IMR-90 (cell line): ENCODE data around the gene MFNG. TPM values are rescaled to one million over a fixed set of nuclear protein-coding genes. Genes with fewer than 3 reads are reported as not detected.

Source experiments
- ATAC-seq: fragments of 200-7000 bp; cut with Tn5 transposase; 2 replicates; pipeline ENCODE4 v1.9.1; 2020; ENCODE audit warnings: low read depth, mild to moderate bottlenecking, moderate library complexity
- BruUV-seq: library from RNA; stranded (reverse); fragments of 400-500 nt; replicated peaks from 2 replicates; lab custom pipeline; 2021; lab: Mats Ljungman, UMichigan
- CTCF ChIA-PET: fragments of 300-600 bp; formaldehyde crosslinking; extraction: SDS; loops from one replicate; lab custom pipeline; 2021; ENCODE audit warnings: antibody characterized with exemption; lab: Yijun Ruan, JAX
- POLR2A ChIA-PET: fragments of 300-600 bp; sonication (Branson Sonifier 250); formaldehyde crosslinking; loops from one replicate; lab custom pipeline; 2022; ENCODE audit warnings: antibody characterized with exemption; ENCODE audit not compliant: unreplicated experiment; lab: Charles Lee
- DNase-seq: peaks from one replicate; pipeline ENCODE4 v3.0.0; 2013
- H2AFZ ChIP-seq: replicated peaks from 2 replicates; pipeline ENCODE3; 2013; ENCODE audit warnings: low read length, mild to moderate bottlenecking; ENCODE audit not compliant: poor library complexity
- H2AK5ac ChIP-seq: 2 replicates; pipeline ENCODE4 v1.6.1; 2013; ENCODE audit warnings: low read depth, low read length, inconsistent platforms
- H2AK9ac ChIP-seq: replicated peaks from 2 replicates; pipeline ENCODE3; 2013; ENCODE audit warnings: mild to moderate bottlenecking, low read depth, low read length, moderate library complexity; ENCODE audit not compliant: poor library complexity
- H2BK120ac ChIP-seq: 2 replicates; pipeline ENCODE4 v1.6.1; 2013; ENCODE audit warnings: low read depth, low read length, inconsistent platforms
- H2BK15ac ChIP-seq: 3 replicates; pipeline ENCODE4 v1.6.1; 2013; ENCODE audit warnings: low read depth, low read length, inconsistent platforms
- H2BK20ac ChIP-seq: 2 replicates; pipeline ENCODE4 v1.6.1; 2013; ENCODE audit warnings: low read depth, mild to moderate bottlenecking, inconsistent platforms, low read length, moderate library complexity
- H2BK5ac ChIP-seq: 2 replicates; pipeline ENCODE4 v1.6.1; 2013; ENCODE audit warnings: mild to moderate bottlenecking, low read depth, low read length, inconsistent platforms; ENCODE audit not compliant: poor library complexity, severe bottlenecking
- H3K14ac ChIP-seq: replicated peaks from 2 replicates; pipeline ENCODE4 v1.6.1; 2013; ENCODE audit warnings: low read depth, low read length, inconsistent platforms
- H3K18ac ChIP-seq: 2 replicates; pipeline ENCODE4 v1.6.1; 2013; ENCODE audit warnings: low read depth, low read length, control low read depth
- H3K23ac ChIP-seq: 2 replicates; pipeline ENCODE4 v1.6.1; 2013; ENCODE audit warnings: low read depth, low read length, inconsistent platforms
- H3K27ac ChIP-seq: 2 replicates; pipeline ENCODE4 v1.5.1; 2013; ENCODE audit warnings: mild to moderate bottlenecking, control low read depth, low read length; ENCODE audit not compliant: insufficient read depth
- H3K27me3 ChIP-seq: 2 replicates; pipeline ENCODE4 v1.6.1; 2013; ENCODE audit warnings: low read length; ENCODE audit not compliant: control insufficient read depth, insufficient read depth
- H3K36me3 ChIP-seq: 2 replicates; pipeline ENCODE4 v1.6.1; 2013; ENCODE audit warnings: low read length, mixed read lengths; ENCODE audit not compliant: control insufficient read depth, insufficient read depth
- H3K4ac ChIP-seq: 2 replicates; pipeline ENCODE4 v1.6.1; 2013; ENCODE audit warnings: low read depth, low read length, inconsistent platforms
- H3K4me1 ChIP-seq: 2 replicates; pipeline ENCODE4 v1.6.1; 2013; ENCODE audit warnings: low read length, mixed read lengths; ENCODE audit not compliant: control insufficient read depth, insufficient read depth
- H3K4me2 ChIP-seq: 2 replicates; pipeline ENCODE4 v1.6.1; 2013; ENCODE audit warnings: low read depth, mild to moderate bottlenecking, control low read depth, low read length, moderate library complexity
- H3K4me3 ChIP-seq: 2 replicates; pipeline ENCODE4 v1.5.1; 2013; ENCODE audit warnings: low read depth, mild to moderate bottlenecking, control low read depth, low read length, moderate library complexity; ENCODE audit not compliant: insufficient read depth
- H3K56ac ChIP-seq: 2 replicates; pipeline ENCODE4 v1.6.1; 2013; ENCODE audit warnings: low read length, inconsistent platforms; ENCODE audit not compliant: insufficient read depth; ENCODE audit errors: extremely low read depth
- H3K79me1 ChIP-seq, 2 experiments: 2 replicates each; pipeline ENCODE4 v1.6.1; 2013; ENCODE audit warnings: low read length in 2 of 2, inconsistent platforms in 1 of 2, low read depth in 1 of 2
- H3K9ac ChIP-seq: 2 replicates; pipeline ENCODE4 v1.6.1; 2013; ENCODE audit warnings: low read depth, low read length, control low read depth
- H3K9me1 ChIP-seq: 2 replicates; pipeline ENCODE4 v1.6.1; 2013; ENCODE audit warnings: low read length, inconsistent platforms; ENCODE audit not compliant: insufficient read depth
- H3K9me3 ChIP-seq: 2 replicates; pipeline ENCODE4 v1.6.1; 2013; ENCODE audit warnings: low read length; ENCODE audit not compliant: control insufficient read depth, insufficient read depth
- H4K20me1 ChIP-seq: 2 replicates; pipeline ENCODE4 v1.6.1; 2013; ENCODE audit warnings: low read length, inconsistent platforms; ENCODE audit not compliant: insufficient read depth
- H4K5ac ChIP-seq: 2 replicates; pipeline ENCODE4 v1.6.1; 2013; ENCODE audit warnings: mild to moderate bottlenecking, low read depth, low read length, control low read depth
- H4K8ac ChIP-seq, 2 experiments: 2 replicates each; pipeline ENCODE4 v1.6.1; 2013; ENCODE audit warnings: low read depth in 2 of 2, low read length in 2 of 2, control low read depth in 1 of 2, inconsistent platforms in 1 of 2
- H4K91ac ChIP-seq: 2 replicates; pipeline ENCODE4 v1.6.1; 2013; ENCODE audit warnings: low read depth, low read length, inconsistent platforms; ENCODE audit not compliant: insufficient read depth
- CEBPB ChIP-seq: IDR thresholded peaks from 2 replicates; pipeline ENCODE4 v1.6.1; 2012; ENCODE audit warnings: low read depth, low read length, improper control_type of control experiment
- CHD1 ChIP-seq: IDR thresholded peaks from 2 replicates; pipeline ENCODE4 v1.6.1; 2012; ENCODE audit warnings: low read depth, low read length, improper control_type of control experiment
- CTCF ChIP-seq: conservative IDR thresholded peaks from 2 replicates; pipeline ENCODE4 v1.5.1; 2012; ENCODE audit warnings: mild to moderate bottlenecking, low read depth, low read length, improper control_type of control experiment
- ELK1 ChIP-seq: fragments of 150-350 bp; IDR thresholded peaks from 2 replicates; pipeline ENCODE4 v1.6.1; 2016; ENCODE audit warnings: low read depth, mild to moderate bottlenecking, low read length, moderate library complexity, borderline replicate concordance
- FOS ChIP-seq: fragments of 150-350 bp; IDR thresholded peaks from 2 replicates; pipeline ENCODE4 v1.6.1; 2016; ENCODE audit warnings: low read depth, low read length
- MAFK ChIP-seq: IDR thresholded peaks from 2 replicates; pipeline ENCODE4 v1.6.1; 2012; ENCODE audit warnings: low read depth, low read length, improper control_type of control experiment
- MAZ ChIP-seq: IDR thresholded peaks from 2 replicates; pipeline ENCODE4 v1.6.1; 2012; ENCODE audit warnings: low read depth, mild to moderate bottlenecking, low read length, improper control_type of control experiment, moderate library complexity, borderline replicate concordance
- MXI1 ChIP-seq: IDR thresholded peaks from 2 replicates; pipeline ENCODE4 v1.6.1; 2012; ENCODE audit warnings: low read depth, mild to moderate bottlenecking, low read length, moderate library complexity, borderline replicate concordance
- NFE2L2 ChIP-seq: fragments of 150-350 bp; IDR thresholded peaks from 2 replicates; pipeline ENCODE4 v1.6.1; 2016; ENCODE audit warnings: low read depth, mild to moderate bottlenecking, low read length
- POLR2A ChIP-seq: IDR thresholded peaks from 2 replicates; pipeline ENCODE4 v1.6.1; 2012; ENCODE audit warnings: mild to moderate bottlenecking, low read depth, low read length
- RAD21 ChIP-seq: IDR thresholded peaks from 2 replicates; pipeline ENCODE4 v1.6.1; 2012; ENCODE audit warnings: low read length, improper control_type of control experiment
- RCOR1 ChIP-seq: IDR thresholded peaks from 2 replicates; pipeline ENCODE4 v1.6.1; 2012; ENCODE audit warnings: mild to moderate bottlenecking, low read length, improper control_type of control experiment; ENCODE audit not compliant: insufficient replicate concordance
- RFX5 ChIP-seq: IDR thresholded peaks from 2 replicates; pipeline ENCODE4 v1.8.0; 2012; ENCODE audit warnings: low read depth, mild to moderate bottlenecking, low read length, moderate library complexity
- SMC3 ChIP-seq: fragments of 150-350 bp; IDR thresholded peaks from 2 replicates; pipeline ENCODE4 v1.6.1; 2016; ENCODE audit warnings: low read depth, mild to moderate bottlenecking, antibody characterized with exemption, low read length, moderate library complexity
- USF2 ChIP-seq: fragments of 150-350 bp; IDR thresholded peaks from 2 replicates; pipeline ENCODE4 v1.6.1; 2017; ENCODE audit warnings: mild to moderate bottlenecking, antibody characterized with exemption, low read length, low read depth
- WGBS, 2 experiments: methylation state at CpG; one replicate each; pipeline versions ENCODE4 v1.1.5 to v1.1.7; 2013; ENCODE audit warnings: missing lambda C conversion rate in 2 of 2; ENCODE audit not compliant: insufficient read length in 1 of 2; ENCODE audit errors: extremely low coverage in 2 of 2; 5-methylcytosine and 5-hydroxymethylcytosine counted together
- dilution Hi-C: fragments of 300-500 bp; cut with HindIII; formaldehyde crosslinking; loops from one replicate; pipeline ENCODE4 v1.14.3; 2018; ENCODE audit warnings: low sequenced_read_pairs; ENCODE audit not compliant: unreplicated experiment
- in situ Hi-C: fragments of 300-500 bp; cut with MboI; formaldehyde crosslinking; loops from 3 replicates; pipeline ENCODE4 v1.14.3; 2019; ENCODE audit warnings: low sequenced_read_pairs, inconsistent platforms, mixed read lengths
- intact Hi-C: fragments of 100-400 bp; cut with micrococcal nuclease; formaldehyde crosslinking; loops from 2 replicates; pipeline ENCODE4 v1.10.0; 2022
- polyA plus RNA-seq, 3 experiments: library from polyadenylated mRNA; depleted of rRNA; stranded (reverse); fragments of >200 nt; gene quantifications; 2 replicates each; pipeline ENCODE4 v1.2.3, GENCODE V29; 2012; ENCODE audit warnings: low replicate concordance in 1 of 3
- total RNA-seq: library from RNA; depleted of rRNA; stranded (reverse); fragments of >200 nt; gene quantifications from 2 replicates; pipeline ENCODE4 v1.2.3, GENCODE V29; 2012

The MFNG gene
- total and polyA plus RNA-seq, 2 of the 4 experiments (the other 2 are of a cell fraction) = 0.15 TPM; not detected in 1

- no TSS peak for BruUV-seq
- no peak overlapping the region for H2BK15ac ChIP-seq
- DNase-seq (no peak), ATAC-seq (no peak)
- no peak overlapping the region for H3K23ac ChIP-seq
- no peak overlapping the region for H3K56ac ChIP-seq
- H3K4me3 ChIP-seq = no peak overlapping the region
- ChIA-PET CTCF (no interaction called here), POLR2A (no interaction called here)
- no peaks in the 10 kb centered on the region for H3K79me1 ChIP-seq
- H2AFZ ChIP-seq = no peak overlapping the region
- no peak overlapping the region for H3K4ac ChIP-seq
- peaks cover 28% of the 10 kb centered on the region for H3K27me3 ChIP-seq
- no peak overlapping the region for H3K9ac ChIP-seq
- intact Hi-C loops (no loop called here), dilution Hi-C loops (no loop called here), in situ Hi-C loops (no loop called here)
- no peaks in the 10 kb centered on the region for H4K20me1 ChIP-seq
- no peak overlapping the region for H4K5ac ChIP-seq
- no peak overlapping the region for H4K91ac ChIP-seq
- no peak overlapping the region for H3K27ac ChIP-seq
- no peaks in the 10 kb centered on the region for H3K9me1 ChIP-seq
- H4K8ac ChIP-seq = no peak overlapping the region
- H3K14ac ChIP-seq = no peak overlapping the region
- H2BK120ac ChIP-seq = no peak overlapping the region
- no peaks in the 10 kb centered on the region for H3K9me3 ChIP-seq
- no peaks in the 10 kb centered on the region for H3K36me3 ChIP-seq
- WGBS, 2 experiments = 77% methylated on average over 6 of the region's 17 CpGs; no CpG with 5 or more reads in 1 of the 2 experiments
- H2AK5ac ChIP-seq = no peak overlapping the region
- H3K18ac ChIP-seq = no peak overlapping the region
- H3K4me1 ChIP-seq = peaks cover 6% of the 10 kb centered on the region
- H2BK5ac ChIP-seq = no peak overlapping the region
- H3K4me2 ChIP-seq = no peak overlapping the region
- no peak overlapping the region for H2BK20ac ChIP-seq
- H2AK9ac ChIP-seq = no peak overlapping the region
- no peak for TF ChIP-seq ELK1
- TF ChIP-seq MAFK = no peak
- no peak for TF ChIP-seq CTCF
- TF ChIP-seq RCOR1 = no peak
- no peak for TF ChIP-seq POLR2A
- no peak for TF ChIP-seq CEBPB
- TF ChIP-seq MAZ = no peak
- no peak for TF ChIP-seq MXI1
- TF ChIP-seq USF2 = no peak
- TF ChIP-seq SMC3 = no peak
- TF ChIP-seq NFE2L2 = no peak
- TF ChIP-seq FOS = no peak
- no peak for TF ChIP-seq RAD21
- TF ChIP-seq CHD1 = no peak
- no peak for TF ChIP-seq RFX5
Measured at GRCh38 chr22:37480387-37481346, 5.5 kb downstream of the MFNG start.
